ENCODE data around the gene GALNT11.
"Not testable (repeated sequence)": the region's sequence is repeated elsewhere in the genome, so short reads cannot be mapped to it uniquely, and the experiment has no call there.

Gene GALNT11

GRCh38 chr7:152025077-152025936 is at the start of gene GALNT11:
GALNT11 (plus strand) TSS chr7:152025674; CDS start chr7:152094228, 68,554 bp downstream.
- peak; percentile 78 to 81 for DNase-seq (ENCODE audit: low read depth in 2 of 2)

GRCh38 chr7:151978616-151979015 is 46.9 kb upstream of the GALNT11 start:
- no peak for DNase-seq (ENCODE audit: low read depth in 2 of 2)

- DNase-seq (ENCODE audit: low read depth in 2 of 2), result no peak
Observed at GRCh38 chr7:151981223-151981622, 44.3 kb upstream of the GALNT11 start.

- DNase-seq (ENCODE audit: low read depth in 2 of 2), result no peak
Observed at GRCh38 chr7:151982806-151983205, 42.7 kb upstream of the GALNT11 start.

- DNase-seq (ENCODE audit: low read depth in 2 of 2), result no peak
Observed at GRCh38 chr7:151984612-151985011, 40.9 kb upstream of the GALNT11 start.

- DNase-seq (ENCODE audit: low read depth in 2 of 2), result no peak
Observed at GRCh38 chr7:151987748-151988529, 37.5 kb upstream of the GALNT11 start.

GRCh38 chr7:151992375-151992774 is 33.1 kb upstream of the GALNT11 start:
- peak; percentile 30 to 35 for DNase-seq (ENCODE audit: low read depth in 2 of 2)

- DNase-seq (ENCODE audit: low read depth in 2 of 2), result peak in 1 of 2 donors; percentile 6
Observed at GRCh38 chr7:151993977-151994676, 31.3 kb upstream of the GALNT11 start.

- DNase-seq (ENCODE audit: low read depth in 2 of 2), result no peak
Observed at GRCh38 chr7:151999424-152000090, 25.9 kb upstream of the GALNT11 start.

- no peak for DNase-seq (ENCODE audit: low read depth in 2 of 2)
Observed at GRCh38 chr7:152000191-152000590, 25.3 kb upstream of the GALNT11 start.

GRCh38 chr7:152006336-152006735 is 19.1 kb upstream of the GALNT11 start:
- DNase-seq (ENCODE audit: low read depth in 2 of 2), result no peak

- DNase-seq (ENCODE audit: low read depth in 2 of 2), result no peak
Observed at GRCh38 chr7:152011860-152012259, 13.6 kb upstream of the GALNT11 start.

- no peak for DNase-seq (ENCODE audit: low read depth in 2 of 2)
Observed at GRCh38 chr7:152013230-152013629, 12.2 kb upstream of the GALNT11 start.

- DNase-seq (ENCODE audit: low read depth in 2 of 2), result no peak
Observed at GRCh38 chr7:152013974-152014373, 11.5 kb upstream of the GALNT11 start.

GRCh38 chr7:152014722-152015121 is 10.8 kb upstream of the GALNT11 start:
- no peak for DNase-seq (ENCODE audit: low read depth in 2 of 2)

- no peak for DNase-seq (ENCODE audit: low read depth in 2 of 2)
Observed at GRCh38 chr7:152015600-152015999, 9.9 kb upstream of the GALNT11 start.

GRCh38 chr7:152016947-152017346 is 8.5 kb upstream of the GALNT11 start:
- no peak for DNase-seq (ENCODE audit: low read depth in 2 of 2)

GRCh38 chr7:152017683-152018082 is 7.8 kb upstream of the GALNT11 start:
- not testable (repeated sequence) for DNase-seq (ENCODE audit: low read depth in 2 of 2)

GRCh38 chr7:152021740-152022139 is 3.7 kb upstream of the GALNT11 start:
- DNase-seq (ENCODE audit: low read depth in 2 of 2), result not testable (repeated sequence)

GRCh38 chr7:152025937-152026890 is 740 bp downstream of the GALNT11 start:
- DNase-seq (ENCODE audit: low read depth in 2 of 2), result no peak
